K562 (cell line): ENCODE results near the gene CREB3L4. TPM values are rescaled to one million over a fixed set of nuclear protein-coding genes. Genes with fewer than 3 reads are reported as not detected.

Experiments
- CEBPB ChIP-seq: fragments of 450-650 bp; IDR thresholded peaks from 2 replicates; pipeline ENCODE4 v1.6.1; 2016; ENCODE audit warnings: missing genetic modification characterization, missing compliant biosample characterization
- DACH1 ChIP-seq: fragments of 450-650 bp; IDR thresholded peaks from 2 replicates; pipeline ENCODE4 v1.6.1; 2018; ENCODE audit not compliant: partially characterized antibody
- KLF16 ChIP-seq: IDR thresholded peaks from 2 replicates; pipeline ENCODE4 v1.6.1; 2016; ENCODE audit warnings: antibody characterized with exemption
- NELFE ChIP-seq: IDR thresholded peaks from 2 replicates; pipeline ENCODE4 v1.6.1; 2011; ENCODE audit warnings: mild to moderate bottlenecking; ENCODE audit not compliant: insufficient read depth, insufficient read length
- NR4A1 ChIP-seq, 2 experiments: fragments of 250-450 bp in 1 of 2; fragments of 450-650 bp in 1 of 2; sonication (Bioruptor Pico) in 1 of 2; IDR thresholded peaks; 2 replicates each; pipeline versions ENCODE4 v1.4.0 to v1.6.1; 2016 to 2020; ENCODE audit warnings: mild to moderate bottlenecking in 2 of 2, missing compliant biosample characterization in 1 of 2, missing genetic modification characterization in 1 of 2, moderate library complexity in 1 of 2
- POLR2G ChIP-seq: fragments of 200-400 bp; formaldehyde crosslinking; IDR thresholded peaks from 2 replicates; pipeline ENCODE4 v1.6.1; 2017; ENCODE audit warnings: low read depth, mild to moderate bottlenecking, antibody characterized with exemption, low read length, moderate library complexity
- POLR3A ChIP-seq: IDR thresholded peaks from 2 replicates; pipeline ENCODE4 v1.6.1; 2011; ENCODE audit warnings: borderline replicate concordance, mild to moderate bottlenecking, moderate library complexity; ENCODE audit not compliant: insufficient read length, insufficient read depth; ENCODE audit errors: extremely low read depth
- RUNX1 ChIP-seq: sonication (generic); IDR thresholded peaks from 2 replicates; pipeline ENCODE4 v1.6.1; 2016; ENCODE audit warnings: antibody characterized with exemption, low read depth
- SREBF2 ChIP-seq: sonication (generic); formaldehyde crosslinking; IDR thresholded peaks from 2 replicates; pipeline ENCODE4 v1.4.0; 2020; ENCODE audit warnings: mild to moderate bottlenecking, missing genetic modification reagents
- ZNF121 ChIP-seq: sonication (generic); formaldehyde crosslinking; conservative IDR thresholded peaks from 2 replicates; pipeline ENCODE4 v1.8.0; 2022; ENCODE audit warnings: missing genetic modification reagents
- ZNF143 ChIP-seq: sonication (generic); formaldehyde crosslinking; IDR thresholded peaks from 2 replicates; pipeline ENCODE4 v1.9.0; 2022; ENCODE audit warnings: mild to moderate bottlenecking, missing genetic modification reagents
- ZNF263 ChIP-seq: sonication (generic); formaldehyde crosslinking; IDR thresholded peaks from 2 replicates; pipeline ENCODE4 v1.8.0; 2022; ENCODE audit warnings: mild to moderate bottlenecking, missing genetic modification reagents, borderline replicate concordance
- ZNF644 ChIP-seq: fragments of 200-800 bp; sonication (Bioruptor generic); IDR thresholded peaks from 2 replicates; pipeline ENCODE4 v1.6.1; 2016; ENCODE audit warnings: low read depth, missing genetic modification characterization, missing compliant biosample characterization
- polyA plus RNA-seq, 8 experiments: library from polyadenylated mRNA; depleted of rRNA in 4 of 8; stranded (reverse) in 5 of 8; unstranded in 3 of 8; fragments of >200 nt; fragmentation: Nextera tagmentation in 2 of 8; fragmentation: Illumina TruSeq in 1 of 8; extraction: Ambion mirVana in 2 of 8; extraction: Trizol in 1 of 8; gene quantifications; 2 replicates each; pipeline versions ENCODE4 v1.2.1 to v1.2.3, GENCODE V29; 2011 to 2014; ENCODE audit warnings: inconsistent platforms in 1 of 8, missing spikeins in 1 of 8
- total RNA-seq, 7 experiments: library from RNA; depleted of rRNA in 6 of 7; stranded (reverse); fragments of >200 nt in 6 of 7; fragmentation: Illumina TruSeq in 2 of 7; extraction: Trizol in 2 of 7; gene quantifications; 2 replicates each; pipeline versions ENCODE4 v1.2.1 to v1.2.3, GENCODE V29; 2011 to 2021; ENCODE audit warnings: low replicate concordance in 1 of 7
- TF ChIP-seq, protein P1 (sequence below): sonication (generic); formaldehyde crosslinking; IDR thresholded peaks from 2 replicates; pipeline ENCODE4 v1.8.0; 2023; ENCODE audit warnings: mild to moderate bottlenecking, missing genetic modification reagents
- TF ChIP-seq, protein P2 (sequence below): sonication (generic); formaldehyde crosslinking; IDR thresholded peaks from 2 replicates; pipeline ENCODE4 v1.4.0; 2020; ENCODE audit warnings: mild to moderate bottlenecking, missing genetic modification reagents
- TF ChIP-seq, protein P3 (sequence below): fragments of 250-450 bp; sonication (Bioruptor Pico); IDR thresholded peaks from 2 replicates; pipeline ENCODE4 v1.5.0; 2021; ENCODE audit warnings: mild to moderate bottlenecking, borderline replicate concordance
- TF ChIP-seq, protein P4 (sequence below): fragments of 250-450 bp; sonication (Bioruptor Pico); IDR thresholded peaks from 2 replicates; pipeline ENCODE4 v1.5.0; 2021; ENCODE audit warnings: mild to moderate bottlenecking, moderate library complexity

CREB3L4 gene
- total and polyA plus RNA-seq, 9 of the 15 experiments (the other 6 are each of a cell fraction or from before 2014, with no cell fraction given), result 9.9 to 18.6 (median 13.9) TPM

DNA sequence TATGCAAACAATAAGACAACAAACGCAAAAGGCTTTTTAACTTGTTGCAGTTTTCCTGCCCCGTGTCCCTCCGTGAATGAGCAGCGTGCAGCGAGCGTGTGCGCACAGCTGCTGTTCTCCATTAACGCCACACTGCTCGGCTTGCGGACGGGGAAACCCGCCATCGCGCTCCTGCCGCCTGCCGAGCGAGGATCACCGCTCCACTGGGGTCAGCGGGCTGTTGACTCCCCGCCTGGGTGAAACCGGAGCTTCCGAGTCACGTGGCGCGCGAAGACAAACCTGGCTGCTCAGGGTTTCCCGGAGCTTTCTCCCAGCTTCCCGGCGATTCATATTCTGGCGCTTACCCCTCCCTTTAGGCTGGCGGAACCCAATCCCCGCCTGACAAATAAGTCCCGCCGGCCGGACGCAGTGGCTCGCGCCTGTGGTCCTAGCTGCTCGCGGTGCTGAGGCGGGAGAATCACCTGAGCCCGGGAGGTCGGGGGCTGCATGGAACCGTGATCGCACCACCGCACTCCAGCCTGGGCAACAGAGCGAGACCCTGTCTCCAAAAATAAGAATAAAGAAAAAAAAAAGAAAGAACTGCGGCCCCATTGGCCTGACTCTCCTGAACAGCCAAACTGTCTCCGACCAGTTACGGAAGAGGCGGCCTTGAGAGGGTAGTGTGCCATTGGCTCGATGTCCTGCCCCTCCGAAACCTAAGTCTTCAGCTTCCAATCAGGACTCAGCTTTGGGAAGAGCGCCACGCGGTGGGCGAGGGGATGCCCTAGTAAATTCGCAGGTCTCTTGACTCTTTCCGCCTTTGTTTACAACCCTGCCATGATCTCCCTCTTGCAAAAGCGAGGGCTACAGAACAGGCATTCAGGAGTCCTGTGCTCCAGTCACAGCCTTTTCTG lies at the start of gene CREB3L4 (continued):
- TF ChIP-seq, protein P1, sequence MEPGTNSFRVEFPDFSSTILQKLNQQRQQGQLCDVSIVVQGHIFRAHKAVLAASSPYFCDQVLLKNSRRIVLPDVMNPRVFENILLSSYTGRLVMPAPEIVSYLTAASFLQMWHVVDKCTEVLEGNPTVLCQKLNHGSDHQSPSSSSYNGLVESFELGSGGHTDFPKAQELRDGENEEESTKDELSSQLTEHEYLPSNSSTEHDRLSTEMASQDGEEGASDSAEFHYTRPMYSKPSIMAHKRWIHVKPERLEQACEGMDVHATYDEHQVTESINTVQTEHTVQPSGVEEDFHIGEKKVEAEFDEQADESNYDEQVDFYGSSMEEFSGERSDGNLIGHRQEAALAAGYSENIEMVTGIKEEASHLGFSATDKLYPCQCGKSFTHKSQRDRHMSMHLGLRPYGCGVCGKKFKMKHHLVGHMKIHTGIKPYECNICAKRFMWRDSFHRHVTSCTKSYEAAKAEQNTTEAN (CRISPR knock-in tag), result peak; percentile 49; the same call in 1 of the 2 replicates
- TF ChIP-seq POLR3A, result no peak
- no peak for TF ChIP-seq ZNF644
- TF ChIP-seq, protein P2, sequence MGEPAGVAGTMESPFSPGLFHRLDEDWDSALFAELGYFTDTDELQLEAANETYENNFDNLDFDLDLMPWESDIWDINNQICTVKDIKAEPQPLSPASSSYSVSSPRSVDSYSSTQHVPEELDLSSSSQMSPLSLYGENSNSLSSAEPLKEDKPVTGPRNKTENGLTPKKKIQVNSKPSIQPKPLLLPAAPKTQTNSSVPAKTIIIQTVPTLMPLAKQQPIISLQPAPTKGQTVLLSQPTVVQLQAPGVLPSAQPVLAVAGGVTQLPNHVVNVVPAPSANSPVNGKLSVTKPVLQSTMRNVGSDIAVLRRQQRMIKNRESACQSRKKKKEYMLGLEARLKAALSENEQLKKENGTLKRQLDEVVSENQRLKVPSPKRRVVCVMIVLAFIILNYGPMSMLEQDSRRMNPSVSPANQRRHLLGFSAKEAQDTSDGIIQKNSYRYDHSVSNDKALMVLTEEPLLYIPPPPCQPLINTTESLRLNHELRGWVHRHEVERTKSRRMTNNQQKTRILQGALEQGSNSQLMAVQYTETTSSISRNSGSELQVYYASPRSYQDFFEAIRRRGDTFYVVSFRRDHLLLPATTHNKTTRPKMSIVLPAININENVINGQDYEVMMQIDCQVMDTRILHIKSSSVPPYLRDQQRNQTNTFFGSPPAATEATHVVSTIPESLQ (CRISPR knock-in tag), result peak; percentile 95; the same call in 1 of the 2 replicates
- TF ChIP-seq NR4A1 (CRISPR knock-in tag; IDR thresholded peaks at IDR 0.05), result no peak
- TF ChIP-seq NR4A1 (tag; IDR thresholded peaks at IDR 0.05), result peak; percentile 44; the same call in 1 of the 2 replicates
- TF ChIP-seq, protein P3, sequence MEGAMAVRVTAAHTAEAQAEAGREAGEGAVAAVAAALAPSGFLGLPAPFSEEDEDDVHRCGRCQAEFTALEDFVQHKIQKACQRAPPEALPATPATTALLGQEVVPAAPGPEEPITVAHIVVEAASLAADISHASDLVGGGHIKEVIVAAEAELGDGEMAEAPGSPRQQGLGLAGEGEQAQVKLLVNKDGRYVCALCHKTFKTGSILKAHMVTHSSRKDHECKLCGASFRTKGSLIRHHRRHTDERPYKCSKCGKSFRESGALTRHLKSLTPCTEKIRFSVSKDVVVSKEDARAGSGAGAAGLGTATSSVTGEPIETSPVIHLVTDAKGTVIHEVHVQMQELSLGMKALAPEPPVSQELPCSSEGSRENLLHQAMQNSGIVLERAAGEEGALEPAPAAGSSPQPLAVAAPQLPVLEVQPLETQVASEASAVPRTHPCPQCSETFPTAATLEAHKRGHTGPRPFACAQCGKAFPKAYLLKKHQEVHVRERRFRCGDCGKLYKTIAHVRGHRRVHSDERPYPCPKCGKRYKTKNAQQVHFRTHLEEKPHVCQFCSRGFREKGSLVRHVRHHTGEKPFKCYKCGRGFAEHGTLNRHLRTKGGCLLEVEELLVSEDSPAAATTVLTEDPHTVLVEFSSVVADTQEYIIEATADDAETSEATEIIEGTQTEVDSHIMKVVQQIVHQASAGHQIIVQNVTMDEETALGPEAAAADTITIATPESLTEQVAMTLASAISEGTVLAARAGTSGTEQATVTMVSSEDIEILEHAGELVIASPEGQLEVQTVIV (CRISPR knock-in tag), result no peak
- TF ChIP-seq KLF16, result no peak
- TF ChIP-seq, protein P4, sequence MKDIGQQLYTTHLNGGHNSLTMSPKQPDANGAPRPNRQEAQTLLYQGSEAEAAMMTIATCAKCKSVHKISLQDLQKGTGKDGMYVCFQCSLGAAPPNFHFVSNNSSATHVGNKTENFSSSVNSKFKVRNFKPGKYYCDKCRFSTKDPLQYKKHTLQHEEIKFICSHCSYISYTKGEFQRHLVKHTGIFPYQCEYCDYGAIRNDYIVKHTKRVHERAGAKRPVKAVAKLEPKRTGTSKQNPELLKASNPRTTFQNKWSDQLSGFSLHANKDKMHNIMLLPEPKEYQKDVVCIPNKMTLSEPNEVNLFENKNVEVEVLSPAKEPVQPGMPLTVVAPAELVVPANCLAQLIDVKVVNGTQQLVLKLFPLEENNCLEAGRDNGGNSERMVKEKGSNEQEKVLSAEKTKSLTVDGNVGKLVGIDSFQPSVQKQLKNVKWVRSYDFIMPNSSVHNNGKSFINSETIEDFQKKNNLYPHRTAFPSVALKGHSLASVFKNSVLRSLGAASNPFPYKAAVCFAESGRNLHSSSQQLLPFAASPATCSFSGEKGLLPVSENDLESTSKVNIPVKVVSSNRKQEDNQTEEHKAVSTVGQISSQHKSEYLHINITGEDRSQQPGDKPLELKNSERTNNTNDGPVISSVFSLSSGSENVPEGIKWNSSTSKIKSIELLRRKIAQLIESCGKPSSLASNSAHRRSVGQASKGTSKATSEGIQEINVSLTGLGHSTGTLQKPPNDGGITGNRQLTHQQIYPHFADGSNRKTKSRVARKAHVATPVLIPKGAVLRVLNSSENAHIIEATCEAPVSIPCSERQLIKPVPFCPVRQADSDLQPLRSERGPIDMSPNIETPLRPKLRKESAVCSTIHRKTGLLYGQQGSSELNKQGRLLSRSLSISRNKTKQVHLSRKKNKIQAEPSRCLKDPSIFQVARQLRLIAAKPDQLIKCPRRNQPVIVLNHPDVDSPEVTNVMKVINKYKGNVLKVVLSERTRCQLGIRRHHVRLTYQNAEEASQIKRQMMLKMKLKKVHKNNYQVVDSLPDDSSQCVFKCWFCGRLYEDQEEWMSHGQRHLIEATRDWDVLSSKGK (CRISPR knock-in tag), result no peak
- TF ChIP-seq CEBPB (tag), result no peak
- TF ChIP-seq ZNF263 (CRISPR knock-in tag), result no peak
- TF ChIP-seq DACH1, result no peak
- peak; percentile 100 for TF ChIP-seq ZNF121 (CRISPR knock-in tag)
- TF ChIP-seq ZNF143 (CRISPR knock-in tag), result no peak
- no peak for TF ChIP-seq NELFE
- TF ChIP-seq SREBF2, result no peak
- TF ChIP-seq RUNX1, result no peak
- TF ChIP-seq POLR2G, result peak; percentile 96
